HFFc6 (cell line): ENCODE measurements around the gene POT1. TPM values are rescaled to one million over a fixed set of nuclear protein-coding genes. Genes with fewer than 3 reads are reported as not detected.

ENCODE experiments used
- DNase-seq: peaks from one replicate; pipeline ENCODE4 v3.0.0-alpha.2; 2018
- H3K27ac Mint-ChIP-seq: 2 replicates; pipeline ENCODE4 v1.8.0; 2020; ENCODE audit warnings: mild to moderate bottlenecking, mixed read lengths
- H3K27me3 Mint-ChIP-seq: 2 replicates; pipeline ENCODE4 v1.8.0; 2021; ENCODE audit warnings: mild to moderate bottlenecking, moderate library complexity, mixed read lengths; ENCODE audit not compliant: insufficient read depth
- H3K36me3 Mint-ChIP-seq: 2 replicates; pipeline ENCODE4 v1.8.0; 2021; ENCODE audit warnings: low read depth, mixed read lengths
- H3K4me1 Mint-ChIP-seq: 2 replicates; pipeline ENCODE4 v1.8.0; 2020; ENCODE audit warnings: low read depth, mixed read lengths
- H3K4me3 Mint-ChIP-seq: 2 replicates; pipeline ENCODE4 v1.8.0; 2020; ENCODE audit warnings: mild to moderate bottlenecking, moderate library complexity, mixed read lengths
- H3K9me3 Mint-ChIP-seq: 2 replicates; pipeline ENCODE4 v1.8.0; 2020; ENCODE audit warnings: mild to moderate bottlenecking, mixed read lengths
- total RNA-seq, 6 experiments: library from RNA; stranded (reverse); fragmentation: NEBNext Ultra II Directional; extraction: Animal tissue kit (Norgen Biotek cat#: 25700); gene quantifications; 2 replicates in 1 of 6; 3 replicates in 5 of 6; pipeline ENCODE4 v1.2.3, GENCODE V29; 2021
- TF ChIP-seq, protein P1 (sequence below): fragments of 200-600 bp; sonication (generic); IDR thresholded peaks from 2 replicates; pipeline ENCODE4 v1.5.0; 2021; ENCODE audit warnings: antibody characterized with exemption, mild to moderate bottlenecking

POT1 gene
- total RNA-seq, 6 experiments from 2014 or later: 10.8 to 16.0 (median 13.4) TPM

DNA sequence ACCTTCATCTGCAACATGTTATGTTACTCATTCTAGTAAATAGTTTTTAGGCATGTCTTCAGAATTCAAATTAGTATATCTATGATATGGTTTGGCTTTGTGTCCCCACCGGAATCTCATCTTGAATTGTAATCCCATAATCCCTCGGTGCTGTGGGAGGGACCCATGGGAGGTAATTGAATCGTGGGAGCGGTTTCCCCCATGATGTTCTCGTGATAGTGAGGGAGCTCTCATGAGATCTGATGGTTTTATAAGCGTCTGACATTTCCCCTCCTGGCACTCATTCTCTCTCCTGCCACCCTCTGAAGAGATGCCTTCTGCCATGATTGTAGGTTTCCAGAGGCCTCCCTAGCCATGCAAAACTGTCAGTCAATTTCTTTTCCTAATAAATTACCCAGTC, 143.6 kb downstream of the POT1 start:
- H3K27me3 Mint-ChIP-seq: peaks cover 2% of the 10 kb centered on the region; the same call in 1 of the 2 replicates
- H3K27ac Mint-ChIP-seq: no peak overlapping the region

DNA sequence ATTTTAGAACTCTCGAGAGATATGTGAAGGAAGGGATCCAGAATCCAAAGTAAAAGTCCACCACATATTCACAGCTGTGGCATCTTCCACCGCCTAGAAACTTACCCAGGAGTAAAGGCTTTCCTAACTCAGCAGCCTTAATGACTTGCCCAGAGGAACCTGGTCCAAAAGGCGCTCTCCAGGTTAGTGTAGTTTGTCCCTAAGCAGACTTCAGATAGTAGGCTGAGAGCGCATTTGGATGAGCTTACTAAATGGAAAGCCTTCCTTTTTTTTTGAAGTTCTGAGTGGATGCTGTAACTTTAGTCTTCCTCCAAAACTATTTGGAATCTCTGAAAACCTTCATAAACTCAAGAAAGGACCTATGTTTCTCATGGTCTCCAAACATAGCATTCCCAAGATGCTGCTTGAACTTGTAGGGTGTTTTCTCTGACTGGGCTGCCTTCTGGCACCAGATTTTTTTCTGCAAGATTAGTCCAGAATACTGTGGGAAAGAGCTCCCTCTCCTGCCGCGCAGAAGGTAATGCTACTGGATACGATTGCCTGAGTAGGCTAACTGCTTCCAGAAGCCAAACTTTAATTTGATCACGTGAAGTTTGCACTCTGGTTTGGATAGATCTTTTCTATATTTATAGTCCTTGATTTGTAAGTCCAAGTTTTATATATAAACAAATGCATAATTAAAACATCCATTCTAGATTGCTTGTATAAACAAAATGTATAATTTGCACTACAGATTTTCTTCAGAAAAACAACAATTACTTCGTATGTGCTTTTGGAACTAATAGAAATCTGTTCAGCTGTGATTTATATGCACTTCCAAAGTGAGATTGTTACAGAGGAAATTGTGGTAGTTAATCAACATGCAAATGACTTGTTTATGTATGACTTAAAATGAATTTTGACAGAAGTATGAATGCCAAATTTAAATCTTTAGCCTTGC, 144.5 kb downstream of the POT1 start:
- Mint-ChIP-seq H3K9me3 (no peaks in the 10 kb centered on the region), H3K36me3 (no peaks in the 10 kb centered on the region), H3K27ac (no peak overlapping the region), H3K4me1 (no peaks in the 10 kb centered on the region; the same call in 1 of the 2 replicates), H3K27me3 (no peaks in the 10 kb centered on the region; the same call in 1 of the 2 replicates), H3K4me3 (no peak overlapping the region)
- peak; percentile 48 for DNase-seq
- TF ChIP-seq, protein P1, sequence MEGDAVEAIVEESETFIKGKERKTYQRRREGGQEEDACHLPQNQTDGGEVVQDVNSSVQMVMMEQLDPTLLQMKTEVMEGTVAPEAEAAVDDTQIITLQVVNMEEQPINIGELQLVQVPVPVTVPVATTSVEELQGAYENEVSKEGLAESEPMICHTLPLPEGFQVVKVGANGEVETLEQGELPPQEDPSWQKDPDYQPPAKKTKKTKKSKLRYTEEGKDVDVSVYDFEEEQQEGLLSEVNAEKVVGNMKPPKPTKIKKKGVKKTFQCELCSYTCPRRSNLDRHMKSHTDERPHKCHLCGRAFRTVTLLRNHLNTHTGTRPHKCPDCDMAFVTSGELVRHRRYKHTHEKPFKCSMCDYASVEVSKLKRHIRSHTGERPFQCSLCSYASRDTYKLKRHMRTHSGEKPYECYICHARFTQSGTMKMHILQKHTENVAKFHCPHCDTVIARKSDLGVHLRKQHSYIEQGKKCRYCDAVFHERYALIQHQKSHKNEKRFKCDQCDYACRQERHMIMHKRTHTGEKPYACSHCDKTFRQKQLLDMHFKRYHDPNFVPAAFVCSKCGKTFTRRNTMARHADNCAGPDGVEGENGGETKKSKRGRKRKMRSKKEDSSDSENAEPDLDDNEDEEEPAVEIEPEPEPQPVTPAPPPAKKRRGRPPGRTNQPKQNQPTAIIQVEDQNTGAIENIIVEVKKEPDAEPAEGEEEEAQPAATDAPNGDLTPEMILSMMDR: peak; percentile 81

More for the DNA sequence above, 143.6 kb downstream of the POT1 start:
- no peaks in the 10 kb centered on the region for H3K36me3 Mint-ChIP-seq
- H3K4me1 Mint-ChIP-seq: peaks cover 1% of the 10 kb centered on the region; the same call in 1 of the 2 replicates
- TF ChIP-seq, protein P1: no peak
- DNase-seq: no peak
- H3K4me3 Mint-ChIP-seq: no peak overlapping the region
- H3K9me3 Mint-ChIP-seq: no peaks in the 10 kb centered on the region

DNA sequence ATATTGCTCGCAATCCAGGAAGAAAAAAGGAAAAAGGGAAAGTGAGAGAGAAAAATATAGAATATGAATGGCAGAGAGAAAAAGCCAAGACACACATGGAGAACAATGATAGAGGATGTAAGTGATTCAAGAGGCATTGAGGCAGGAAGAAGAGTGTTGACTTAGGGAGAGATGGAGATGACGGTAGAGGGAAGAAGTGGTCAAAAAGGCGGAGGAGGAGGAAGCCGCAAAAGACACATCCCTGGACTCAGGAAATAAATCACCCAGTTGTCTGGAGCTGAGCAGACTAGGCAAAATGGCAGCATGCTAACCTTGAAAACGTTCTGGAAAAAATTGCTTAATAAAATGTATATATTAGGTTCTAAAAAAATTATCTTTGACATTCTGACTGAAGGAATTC, 146.4 kb downstream of the POT1 start:
- H3K27ac Mint-ChIP-seq: no peak overlapping the region
- TF ChIP-seq, protein P1: no peak

DNA sequence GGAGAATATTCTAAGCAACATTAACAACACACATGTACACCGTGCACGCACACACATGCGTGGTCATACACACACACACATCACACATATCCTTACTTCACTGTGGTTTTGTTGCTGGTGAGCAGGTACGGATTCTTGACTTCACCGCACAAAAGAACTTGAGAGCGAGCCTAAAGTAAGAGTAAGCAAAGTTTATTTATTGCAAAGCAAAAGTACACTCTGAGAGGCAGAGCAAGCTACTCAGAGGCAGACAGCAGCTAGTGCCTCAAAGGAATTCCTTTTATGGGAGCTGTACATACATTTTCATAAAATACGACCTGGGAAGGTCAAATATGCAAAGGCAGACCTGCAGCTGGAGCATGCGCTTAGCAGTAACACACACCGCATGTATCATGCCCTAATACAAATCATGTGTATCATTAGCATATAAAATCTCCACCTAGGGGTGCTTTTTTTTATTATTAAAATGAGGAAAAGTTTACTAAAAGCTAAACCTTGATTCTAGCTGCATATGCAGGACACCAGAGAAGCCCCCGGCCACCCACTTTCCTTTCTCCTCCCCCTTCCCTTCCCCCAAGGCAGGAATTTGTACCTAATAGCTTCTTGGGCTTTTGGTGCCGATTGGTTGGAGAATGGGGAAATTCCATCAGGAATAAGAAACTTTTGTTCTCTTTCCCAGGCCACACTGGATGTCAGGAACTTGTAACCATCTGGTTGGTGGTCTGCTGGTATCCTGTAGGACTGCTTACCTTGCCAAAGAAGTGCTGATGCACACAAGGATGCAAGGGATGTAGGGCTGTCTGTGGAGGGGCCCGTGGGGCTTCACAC, 147.5 kb downstream of the POT1 start:
- TF ChIP-seq, protein P1: no peak
- Mint-ChIP-seq H3K36me3 (no peaks in the 10 kb centered on the region), H3K4me1 (no peaks in the 10 kb centered on the region), H3K9me3 (no peaks in the 10 kb centered on the region), H3K27ac (no peak overlapping the region), H3K27me3 (no peaks in the 10 kb centered on the region; the same call in 1 of the 2 replicates), H3K4me3 (no peak overlapping the region)
- DNase-seq: no peak

More for the DNA sequence above, 146.4 kb downstream of the POT1 start:
- no peaks in the 10 kb centered on the region; the same call in 1 of the 2 replicates for H3K27me3 Mint-ChIP-seq
- no peaks in the 10 kb centered on the region for H3K4me1 Mint-ChIP-seq
- H3K4me3 Mint-ChIP-seq: no peak overlapping the region
- no peaks in the 10 kb centered on the region for H3K36me3 Mint-ChIP-seq
- DNase-seq: no peak
- no peaks in the 10 kb centered on the region for H3K9me3 Mint-ChIP-seq

- H3K27me3 Mint-ChIP-seq: no peaks in the 10 kb centered on the region; the same call in 1 of the 2 replicates
- H3K4me3 Mint-ChIP-seq: no peak overlapping the region
- TF ChIP-seq, protein P1: no peak
- no peaks in the 10 kb centered on the region for H3K36me3 Mint-ChIP-seq
- H3K27ac Mint-ChIP-seq: no peak overlapping the region
- H3K9me3 Mint-ChIP-seq: no peaks in the 10 kb centered on the region
- DNase-seq: no peak
- no peaks in the 10 kb centered on the region for H3K4me1 Mint-ChIP-seq
Measured at GRCh38 chr7:124781418-124781817, 148.2 kb downstream of the POT1 start.
